A549 (cell line): ENCODE results near the gene SLC6A4. TPM values are rescaled to one million over a fixed set of nuclear protein-coding genes. Genes with fewer than 3 reads are reported as not detected.

ENCODE experiments used
- ATAC-seq, 2 experiments: fragments of 200-7000 bp in 1 of 2; fragments of >200 bp in 1 of 2; cut with Nextera tagmentation in 1 of 2; cut with Tn5 transposase in 1 of 2; 3 replicates each; pipeline versions ENCODE4 v1.8.0 to v1.9.1; 2018 to 2020; ENCODE audit warnings: mild to moderate bottlenecking in 1 of 2, moderate library complexity in 1 of 2
- CTCF ChIA-PET: fragments of 300-600 bp; sonication (Branson Sonifier 250); formaldehyde crosslinking; extraction: SDS; loops from one replicate; lab custom pipeline; 2021; ENCODE audit warnings: antibody characterized with exemption, inconsistent platforms; lab: Yijun Ruan, JAX
- POLR2A ChIA-PET: fragments of 350-600 bp; formaldehyde crosslinking; extraction: SDS; loops from one replicate; lab custom pipeline; 2021; ENCODE audit warnings: antibody characterized with exemption, inconsistent platforms; lab: Yijun Ruan, JAX
- DNase-seq, 2 experiments: peaks; one replicate each; pipeline versions ENCODE4 v3.0.0 to v3.0.0-alpha.2; 2011 to 2016; ENCODE audit warnings: low read depth in 1 of 2, low spot score in 1 of 2
- FAIRE-seq: peaks from 2 replicates; lab custom pipeline; 2011; peaks lifted over from hg19 to GRCh38; lab: Jason Lieb, UNC
- H3K27ac ChIP-seq, 2 experiments: fragments of >200 bp; sonication (Bioruptor Twin); formaldehyde crosslinking; 3 replicates each; pipeline ENCODE4 v1.5.1; 2016 to 2017
- H3K4me1 ChIP-seq: fragments of >200 bp; sonication (Bioruptor Twin); formaldehyde crosslinking; 3 replicates; pipeline ENCODE4 v1.6.1; 2016
- H3K4me2 ChIP-seq: fragments of >200 bp; sonication (Bioruptor Twin); formaldehyde crosslinking; 3 replicates; pipeline ENCODE4 v1.6.1; 2016
- H3K4me3 ChIP-seq: fragments of >200 bp; sonication (Bioruptor Twin); formaldehyde crosslinking; 3 replicates; pipeline ENCODE4 v1.5.1; 2016
- H3K9me3 ChIP-seq: fragments of >200 bp; sonication (Bioruptor Twin); formaldehyde crosslinking; 3 replicates; pipeline ENCODE4 v1.6.1; 2016
- BHLHE40 ChIP-seq: IDR thresholded peaks from 2 replicates; pipeline ENCODE4 v1.6.1; 2012; ENCODE audit warnings: low read depth, low read length, inconsistent platforms
- CBX8 ChIP-seq: fragments of 200-600 bp; sonication (generic); IDR thresholded peaks from 2 replicates; pipeline ENCODE4 v1.6.1; 2016
- CHD2 ChIP-seq: fragments of 150-350 bp; IDR thresholded peaks from 2 replicates; pipeline ENCODE4 v1.6.1; 2014; ENCODE audit warnings: low read length; ENCODE audit not compliant: partially characterized antibody
- CHD4 ChIP-seq: fragments of 200-600 bp; sonication (generic); IDR thresholded peaks from 2 replicates; pipeline ENCODE4 v1.6.1; 2016; ENCODE audit warnings: antibody characterized with exemption, mild to moderate bottlenecking, borderline replicate concordance
- EHMT2 ChIP-seq: fragments of 200-600 bp; sonication (generic); IDR thresholded peaks from 2 replicates; pipeline ENCODE4 v1.6.1; 2016; ENCODE audit warnings: antibody characterized with exemption, low read depth, mild to moderate bottlenecking, moderate library complexity
- ESRRA ChIP-seq: fragments of 150-350 bp; IDR thresholded peaks from 2 replicates; pipeline ENCODE4 v1.6.1; 2014; ENCODE audit warnings: mild to moderate bottlenecking, low read length, borderline replicate concordance
- FOSB ChIP-seq: fragments of 250-450 bp; sonication (Bioruptor Pico); IDR thresholded peaks from 2 replicates; pipeline ENCODE4 v1.5.0; 2020; ENCODE audit warnings: mild to moderate bottlenecking, moderate library complexity
- FOSL2 ChIP-seq, 2 experiments: fragments of 450-650 bp in 1 of 2; fragments of >200 bp in 1 of 2; sonication (Bioruptor Twin) in 1 of 2; formaldehyde crosslinking; IDR thresholded peaks; 2 replicates each; pipeline versions ENCODE4 v1.5.0 to v1.6.1; 2016 to 2020; ENCODE audit warnings: mild to moderate bottlenecking in 1 of 2, moderate library complexity in 1 of 2
- FOXS1 ChIP-seq: fragments of 250-450 bp; sonication (Bioruptor Pico); IDR thresholded peaks from 2 replicates; pipeline ENCODE4 v1.5.0; 2020; ENCODE audit warnings: mild to moderate bottlenecking, moderate library complexity
- GATA3 ChIP-seq: IDR thresholded peaks from 2 replicates; pipeline ENCODE4 v1.6.1; 2012; ENCODE audit warnings: borderline replicate concordance
- HEYL ChIP-seq: fragments of 250-450 bp; sonication (Bioruptor Pico); IDR thresholded peaks from 2 replicates; pipeline ENCODE4 v1.8.0; 2021; ENCODE audit warnings: mild to moderate bottlenecking, moderate library complexity
- JUNB ChIP-seq: fragments of >200 bp; sonication (Bioruptor Twin); formaldehyde crosslinking; IDR thresholded peaks from 2 replicates; pipeline ENCODE4 v1.6.1; 2016
- MAZ ChIP-seq: fragments of 150-350 bp; IDR thresholded peaks from 2 replicates; pipeline ENCODE4 v1.6.1; 2014; ENCODE audit warnings: antibody characterized with exemption, low read depth, low read length, borderline replicate concordance
- MYC ChIP-seq: IDR thresholded peaks from 2 replicates; pipeline ENCODE4 v1.6.1; 2012; ENCODE audit warnings: mild to moderate bottlenecking, inconsistent platforms, low read length, improper control_type of control experiment, borderline replicate concordance
- NR3C1 ChIP-seq: fragments of >200 bp; sonication (Bioruptor Twin); formaldehyde crosslinking; IDR thresholded peaks from 3 replicates; pipeline ENCODE4 v1.6.1; 2017
- PHF8 ChIP-seq: fragments of 200-600 bp; sonication (generic); IDR thresholded peaks from 2 replicates; pipeline ENCODE4 v1.6.1; 2016; ENCODE audit warnings: low read depth, mild to moderate bottlenecking, antibody characterized with exemption, moderate library complexity, borderline replicate concordance
- POLR2AphosphoS2 ChIP-seq: conservative IDR thresholded peaks from 2 replicates; pipeline ENCODE4 v1.6.1; 2012; ENCODE audit warnings: low read length, improper control_type of control experiment, inconsistent platforms
- RAD21 ChIP-seq, 2 experiments: fragments of >200 bp in 1 of 2; sonication (Bioruptor Twin) in 1 of 2; formaldehyde crosslinking in 1 of 2; IDR thresholded peaks in 1 of 2; conservative IDR thresholded peaks in 1 of 2; 2 replicates in 1 of 2; 3 replicates in 1 of 2; pipeline ENCODE4 v1.6.1; 2012 to 2018; ENCODE audit warnings: inconsistent platforms in 1 of 2
- RCOR1 ChIP-seq: fragments of 150-350 bp; IDR thresholded peaks from 2 replicates; pipeline ENCODE4 v1.6.1; 2014; ENCODE audit warnings: antibody characterized with exemption, low read length, low read depth
- RNF2 ChIP-seq: fragments of 200-600 bp; sonication (generic); IDR thresholded peaks from 2 replicates; pipeline ENCODE4 v1.6.1; 2016; ENCODE audit warnings: low read depth, mild to moderate bottlenecking, antibody characterized with exemption, moderate library complexity, borderline replicate concordance
- ZC3H11A ChIP-seq: fragments of 450-650 bp; IDR thresholded peaks from 2 replicates; pipeline ENCODE4 v1.6.1; 2014; ENCODE audit warnings: antibody characterized with exemption, mild to moderate bottlenecking
- WGBS: methylation state at CpG from one replicate; pipeline ENCODE4 v1.1.6; 2017; ENCODE audit errors: missing lambda C conversion rate; 5-methylcytosine and 5-hydroxymethylcytosine counted together
- polyA plus RNA-seq, 4 experiments: library from polyadenylated mRNA; depleted of rRNA in 3 of 4; stranded (reverse); fragments of >200 nt; fragmentation: RNase III in 1 of 4; extraction: RNeasy Plus Mini Kit Qiagen cat#74134 plus additional on column Dnase treatment in 1 of 4; gene quantifications; 2 replicates in 3 of 4; 3 replicates in 1 of 4; pipeline ENCODE4 v1.2.3, GENCODE V29; 2011 to 2017
- TF ChIP-seq, protein P1 (sequence below): IDR thresholded peaks from 2 replicates; pipeline ENCODE4 v1.6.1; 2012
- TF ChIP-seq, protein P2 (sequence below): fragments of 150-350 bp; IDR thresholded peaks from 2 replicates; pipeline ENCODE4 v1.6.1; 2014; ENCODE audit warnings: low read depth, mild to moderate bottlenecking, low read length
- TF ChIP-seq, protein P3 (sequence below): fragments of >200 bp; sonication (Bioruptor Twin); formaldehyde crosslinking; IDR thresholded peaks from 2 replicates; pipeline ENCODE4 v1.6.1; 2016
- TF ChIP-seq, protein P4 (sequence below): fragments of >200 bp; sonication (Bioruptor Twin); formaldehyde crosslinking; IDR thresholded peaks from 3 replicates; pipeline ENCODE4 v1.5.1; 2016
- TF ChIP-seq, protein P5 (sequence below): IDR thresholded peaks from 2 replicates; pipeline ENCODE4 v1.6.1; 2012; ENCODE audit warnings: low read depth, borderline replicate concordance

The SLC6A4 gene
- polyA plus RNA-seq, 2 of the 4 experiments (the other 2 are of a cell fraction), result 0.12 TPM; not detected in 1

DNA sequence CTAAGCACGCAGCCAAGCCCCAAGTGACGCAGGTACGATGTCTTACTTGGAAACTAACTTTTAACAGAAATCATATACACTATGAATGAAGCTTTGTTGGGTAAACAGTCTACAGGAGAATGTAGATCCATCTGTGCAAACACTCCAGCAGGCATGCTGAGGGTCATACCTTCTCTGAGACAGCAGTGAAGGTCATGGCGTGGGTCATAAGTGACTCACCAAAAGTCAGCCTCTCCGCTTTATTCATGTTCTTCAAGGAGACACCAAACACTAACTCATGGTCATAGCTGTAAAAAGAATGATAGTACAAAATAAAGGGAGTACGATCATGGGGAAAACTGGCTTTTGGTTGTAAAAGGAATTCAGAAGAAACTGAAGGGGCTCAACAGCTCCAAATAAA, 35.6 kb upstream of the SLC6A4 start:
- H3K9me3 ChIP-seq, result no peaks in the 10 kb centered on the region
- WGBS, result 57% methylated on average over 6 of the region's 6 CpGs
- POLR2A ChIA-PET, result no interaction called here
- peak in 1 of 2 experiments; percentile 84; a peak in 3 of 6 replicates for ATAC-seq
- DNase-seq, result peak in 1 of 2 experiments; percentile 40
- H3K4me3 ChIP-seq, result no peak overlapping the region
- no peak overlapping the region for H3K27ac ChIP-seq
- H3K4me2 ChIP-seq, result peak overlapping the region; percentile 38
- TF ChIP-seq, protein P1, sequence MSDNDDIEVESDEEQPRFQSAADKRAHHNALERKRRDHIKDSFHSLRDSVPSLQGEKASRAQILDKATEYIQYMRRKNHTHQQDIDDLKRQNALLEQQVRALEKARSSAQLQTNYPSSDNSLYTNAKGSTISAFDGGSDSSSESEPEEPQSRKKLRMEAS, result peak; percentile 37; the same call in 1 of the 2 replicates
- TF ChIP-seq RNF2, result no peak
- no peak for TF ChIP-seq CHD2
- peak; percentile 57; the same call in 1 of the 2 replicates for TF ChIP-seq ESRRA
- TF ChIP-seq GATA3, result no peak
- TF ChIP-seq POLR2AphosphoS2, result no peak
- no peak for TF ChIP-seq CHD4
- peak; percentile 21; the same call in 1 of the 2 replicates for TF ChIP-seq JUNB
- no peak for TF ChIP-seq RCOR1
- TF ChIP-seq, protein P2, sequence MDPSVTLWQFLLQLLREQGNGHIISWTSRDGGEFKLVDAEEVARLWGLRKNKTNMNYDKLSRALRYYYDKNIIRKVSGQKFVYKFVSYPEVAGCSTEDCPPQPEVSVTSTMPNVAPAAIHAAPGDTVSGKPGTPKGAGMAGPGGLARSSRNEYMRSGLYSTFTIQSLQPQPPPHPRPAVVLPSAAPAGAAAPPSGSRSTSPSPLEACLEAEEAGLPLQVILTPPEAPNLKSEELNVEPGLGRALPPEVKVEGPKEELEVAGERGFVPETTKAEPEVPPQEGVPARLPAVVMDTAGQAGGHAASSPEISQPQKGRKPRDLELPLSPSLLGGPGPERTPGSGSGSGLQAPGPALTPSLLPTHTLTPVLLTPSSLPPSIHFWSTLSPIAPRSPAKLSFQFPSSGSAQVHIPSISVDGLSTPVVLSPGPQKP, result no peak
- 0 out of 2 replicates have a peak, but pooled peaks have one; percentile 31 for TF ChIP-seq FOSL2 (IDR thresholded peaks at IDR 0.05)
- TF ChIP-seq FOSL2 (CRISPR knock-in tag; IDR thresholded peaks at IDR 0.05), result peak; percentile 48; the same call in 1 of the 2 replicates
- no peak for TF ChIP-seq NR3C1
- no peak for TF ChIP-seq EHMT2
- TF ChIP-seq RAD21 (conservative IDR thresholded peaks at IDR 0.05 in 1 of 2, IDR thresholded peaks at IDR 0.05 in 1 of 2), result no peak
- TF ChIP-seq MAZ, result no peak
- no peak for TF ChIP-seq CBX8
- TF ChIP-seq, protein P3, sequence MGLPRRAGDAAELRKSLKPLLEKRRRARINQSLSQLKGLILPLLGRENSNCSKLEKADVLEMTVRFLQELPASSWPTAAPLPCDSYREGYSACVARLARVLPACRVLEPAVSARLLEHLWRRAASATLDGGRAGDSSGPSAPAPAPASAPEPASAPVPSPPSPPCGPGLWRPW, result no peak
- TF ChIP-seq FOXS1 (CRISPR knock-in tag), result no peak
- no peak for TF ChIP-seq HEYL (CRISPR knock-in tag)
- TF ChIP-seq PHF8, result no peak
- no peak for TF ChIP-seq ZC3H11A
- TF ChIP-seq, protein P4, sequence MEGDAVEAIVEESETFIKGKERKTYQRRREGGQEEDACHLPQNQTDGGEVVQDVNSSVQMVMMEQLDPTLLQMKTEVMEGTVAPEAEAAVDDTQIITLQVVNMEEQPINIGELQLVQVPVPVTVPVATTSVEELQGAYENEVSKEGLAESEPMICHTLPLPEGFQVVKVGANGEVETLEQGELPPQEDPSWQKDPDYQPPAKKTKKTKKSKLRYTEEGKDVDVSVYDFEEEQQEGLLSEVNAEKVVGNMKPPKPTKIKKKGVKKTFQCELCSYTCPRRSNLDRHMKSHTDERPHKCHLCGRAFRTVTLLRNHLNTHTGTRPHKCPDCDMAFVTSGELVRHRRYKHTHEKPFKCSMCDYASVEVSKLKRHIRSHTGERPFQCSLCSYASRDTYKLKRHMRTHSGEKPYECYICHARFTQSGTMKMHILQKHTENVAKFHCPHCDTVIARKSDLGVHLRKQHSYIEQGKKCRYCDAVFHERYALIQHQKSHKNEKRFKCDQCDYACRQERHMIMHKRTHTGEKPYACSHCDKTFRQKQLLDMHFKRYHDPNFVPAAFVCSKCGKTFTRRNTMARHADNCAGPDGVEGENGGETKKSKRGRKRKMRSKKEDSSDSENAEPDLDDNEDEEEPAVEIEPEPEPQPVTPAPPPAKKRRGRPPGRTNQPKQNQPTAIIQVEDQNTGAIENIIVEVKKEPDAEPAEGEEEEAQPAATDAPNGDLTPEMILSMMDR, result no peak
- TF ChIP-seq, protein P5, sequence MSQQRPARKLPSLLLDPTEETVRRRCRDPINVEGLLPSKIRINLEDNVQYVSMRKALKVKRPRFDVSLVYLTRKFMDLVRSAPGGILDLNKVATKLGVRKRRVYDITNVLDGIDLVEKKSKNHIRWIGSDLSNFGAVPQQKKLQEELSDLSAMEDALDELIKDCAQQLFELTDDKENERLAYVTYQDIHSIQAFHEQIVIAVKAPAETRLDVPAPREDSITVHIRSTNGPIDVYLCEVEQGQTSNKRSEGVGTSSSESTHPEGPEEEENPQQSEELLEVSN, result no peak; the same call in 1 of the 2 replicates
- TF ChIP-seq, all 56 proteins: peak for 4
- H3K4me1 ChIP-seq, result peaks cover 19% of the 10 kb centered on the region
- peak; percentile 63 for FAIRE-seq
- CTCF ChIA-PET, result interaction anchor here (0.5 to 3.9 kb wide), 5 partner anchors 8 to 1071 kb away, joined by 3 to 19 read pairs (median 3); no protein-coding TSS in a partner anchor

DNA sequence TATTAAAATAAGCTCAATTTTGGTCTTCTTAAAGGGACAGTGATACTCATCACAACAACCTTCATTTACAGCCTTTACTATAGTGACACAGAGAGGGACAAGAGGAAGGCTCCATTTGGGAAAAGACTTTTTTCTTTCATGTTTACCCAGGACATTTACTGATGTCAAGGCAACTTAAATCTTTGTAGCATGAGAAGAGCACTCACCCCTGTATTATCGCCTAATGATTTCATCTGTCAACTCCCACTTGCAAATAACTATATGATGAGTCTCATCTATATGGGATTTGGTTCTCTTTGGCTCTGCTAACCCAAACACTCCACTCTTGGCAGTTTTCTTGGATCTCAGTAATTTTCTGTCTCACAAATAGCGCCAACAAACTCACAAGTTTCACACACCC, 32.1 kb upstream of the SLC6A4 start:
- DNase-seq (no peak), ATAC-seq (no peak), FAIRE-seq (no peak)
- H3K4me2 ChIP-seq, result no peak overlapping the region
- H3K27ac ChIP-seq, result no peak overlapping the region
- POLR2A ChIA-PET, result no interaction called here
- H3K4me1 ChIP-seq, result peaks cover 44% of the 10 kb centered on the region
- H3K4me3 ChIP-seq, result no peak overlapping the region
- no peaks in the 10 kb centered on the region for H3K9me3 ChIP-seq
- TF ChIP-seq FOXS1 (CRISPR knock-in tag), result no peak
- TF ChIP-seq BHLHE40, result no peak
- no peak for TF ChIP-seq GATA3
- TF ChIP-seq FOSB (CRISPR knock-in tag), result no peak
- no peak for TF ChIP-seq MYC
- TF ChIP-seq, all 56 proteins: peak for 0
- CTCF ChIA-PET, result interaction anchor here (1.2 to 2.3 kb wide), 6 partner anchors 8 to 174 kb away, joined by 4 to 6 read pairs (median 4); no protein-coding TSS in a partner anchor
- WGBS, result 89% methylated on average over 2 of the region's 2 CpGs
